ENCODE results near the gene KDM5B. TPM values are rescaled to one million over a fixed set of nuclear protein-coding genes. Genes with fewer than 3 reads are reported as not detected.

The KDM5B gene
- total RNA-seq, 4 donors from 2014 or later = 40.8 to 69.7 (median 45.7) TPM

DNA sequence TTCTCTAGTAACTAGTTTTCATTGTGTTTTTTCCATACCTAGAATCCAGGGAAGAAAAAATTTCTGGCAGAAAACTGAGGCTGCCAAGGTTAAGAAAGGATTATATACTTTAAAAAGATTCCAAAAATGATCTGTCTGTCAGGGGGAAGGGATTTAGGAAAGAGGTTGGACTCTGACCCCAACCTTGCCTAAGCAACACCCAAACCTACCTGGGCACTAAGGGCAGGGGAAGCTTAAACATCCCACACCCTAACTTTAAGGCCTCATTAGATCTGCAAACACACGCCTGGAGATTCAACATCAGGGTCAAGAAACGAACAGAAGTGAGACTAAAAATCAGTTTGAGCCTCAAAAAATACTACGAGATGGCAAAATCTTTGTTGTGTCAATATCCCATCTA lies 19.4 kb downstream of the KDM5B start:
- DNase-seq (ENCODE audit: low spot score) (no peak), ATAC-seq (ENCODE audit: low FRiP score) (no peak)
- no peak for TF ChIP-seq CTCF (IDR thresholded peaks at IDR 0.05)

DNA sequence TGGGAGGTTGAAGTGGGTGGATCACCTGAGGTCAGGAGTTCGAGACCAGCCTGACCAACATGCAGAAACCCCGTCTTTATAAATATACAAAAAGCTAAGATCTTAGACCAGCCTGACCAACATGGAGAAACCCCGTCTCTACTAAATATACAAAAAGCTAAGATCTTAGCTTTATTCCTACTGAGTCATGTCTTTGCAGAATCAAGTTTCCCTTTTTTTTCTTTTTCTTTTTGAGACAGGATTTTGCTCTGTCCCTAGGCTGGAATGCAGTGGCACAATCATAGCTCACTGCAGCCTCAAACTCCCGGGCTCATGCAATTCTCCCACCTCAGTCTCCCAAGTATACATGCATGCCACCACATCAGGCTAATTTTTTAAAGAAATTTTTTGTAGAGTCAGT lies 21.4 kb downstream of the KDM5B start:
- ATAC-seq (ENCODE audit: low FRiP score) (no peak), DNase-seq (ENCODE audit: low spot score) (no peak)
- no peak for TF ChIP-seq CTCF (IDR thresholded peaks at IDR 0.05)

- DNase-seq (ENCODE audit: low spot score) (no peak), ATAC-seq (ENCODE audit: low FRiP score) (no peak)
- TF ChIP-seq CTCF (IDR thresholded peaks at IDR 0.05) = no peak
These were observed 27.0 kb downstream of the KDM5B start for GRCh38 chr1:202781180-202781579.

GRCh38 chr1:202770135-202770534 lies 38.1 kb downstream of the KDM5B start:
- DNase-seq (ENCODE audit: low spot score) (no peak), ATAC-seq (ENCODE audit: low FRiP score) (no peak)
- no peak for TF ChIP-seq CTCF (IDR thresholded peaks at IDR 0.05)

DNA sequence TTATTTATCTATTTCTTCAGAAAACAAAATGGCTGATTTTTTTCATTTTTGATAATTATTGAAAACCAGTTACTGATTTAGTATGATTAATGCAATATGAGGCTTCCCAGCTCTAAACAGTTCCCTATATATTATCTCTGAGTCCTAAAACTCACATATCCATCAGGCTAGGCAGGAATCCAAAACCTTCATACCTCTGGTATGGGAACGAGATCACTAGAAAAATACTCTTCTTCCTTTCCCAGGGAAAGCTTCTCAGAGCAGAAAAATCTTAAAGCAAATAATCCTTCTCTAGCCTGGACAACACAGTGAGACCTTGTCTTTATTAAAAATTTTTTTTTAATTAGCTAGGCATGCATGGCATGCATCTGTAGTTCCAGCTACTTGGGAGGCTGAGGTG lies 42.5 kb downstream of the KDM5B start:
- ATAC-seq (ENCODE audit: low FRiP score) = no peak
- TF ChIP-seq CTCF (IDR thresholded peaks at IDR 0.05) = no peak
- no peak for DNase-seq (ENCODE audit: low spot score)

GRCh38 chr1:202762019-202762418 lies 46.2 kb downstream of the KDM5B start:
- ATAC-seq (ENCODE audit: low FRiP score) = no peak
- no peak for TF ChIP-seq CTCF (IDR thresholded peaks at IDR 0.05)
- no peak for DNase-seq (ENCODE audit: low spot score)

- ATAC-seq (ENCODE audit: low FRiP score) = no peak
- TF ChIP-seq CTCF (IDR thresholded peaks at IDR 0.05) = no peak
- no peak for DNase-seq (ENCODE audit: low spot score)
These were observed 47.6 kb downstream of the KDM5B start for GRCh38 chr1:202760589-202760988.
